HG02852 (cell line): ENCODE data around the gene MCOLN1.
"Not testable (repeated sequence)": the region's sequence is repeated elsewhere in the genome, so short reads cannot be mapped to it uniquely, and the experiment has no call there.

Experiments
- ATAC-seq: cut with Tn5 transposase; IDR thresholded peaks from one replicate; pipeline ENCODE4 v1.9.1; 2021; ENCODE audit warnings: mild to moderate bottlenecking, moderate library complexity; ENCODE audit not compliant: unreplicated experiment

MCOLN1 gene

GRCh38 chr19:7522923-7523667, 671 bp downstream of the MCOLN1 start:
- peak; percentile 12 for ATAC-seq

GRCh38 chr19:7524523-7524922, 2.1 kb downstream of the MCOLN1 start:
- no peak for ATAC-seq

- no peak for ATAC-seq
Observed at GRCh38 chr19:7524992-7525739, 2.7 kb downstream of the MCOLN1 start.

GRCh38 chr19:7526059-7526929, 3.9 kb downstream of the MCOLN1 start:
- no peak for ATAC-seq

GRCh38 chr19:7527516-7528191, 5.2 kb downstream of the MCOLN1 start:
- no peak for ATAC-seq

GRCh38 chr19:7528192-7528519, 5.7 kb downstream of the MCOLN1 start:
- ATAC-seq, result no peak

- no peak for ATAC-seq
Observed at GRCh38 chr19:7528522-7529245, 6.3 kb downstream of the MCOLN1 start.

- no peak for ATAC-seq
Observed at GRCh38 chr19:7529246-7529600, 6.8 kb downstream of the MCOLN1 start.

GRCh38 chr19:7529610-7530490, 7.4 kb downstream of the MCOLN1 start:
- ATAC-seq, result no peak

GRCh38 chr19:7533281-7533885, 11.0 kb downstream of the MCOLN1 start:
- ATAC-seq, result no peak

GRCh38 chr19:7533925-7534480, 11.6 kb downstream of the MCOLN1 start:
- ATAC-seq, result no peak

- ATAC-seq, result peak; percentile 8
Observed at GRCh38 chr19:7534531-7535046, 12.2 kb downstream of the MCOLN1 start.

GRCh38 chr19:7535047-7535997, 12.9 kb downstream of the MCOLN1 start, which contains the start of gene PNPLA6:
TSS of gene PNPLA6 (plus strand) at chr19:7535717. CDS start at chr19:7535789, 72 bp downstream.
- peak; percentile 62 for ATAC-seq

- ATAC-seq, result no peak
Observed at GRCh38 chr19:7535998-7536695, 13.7 kb downstream of the MCOLN1 start.

- ATAC-seq, result not testable (repeated sequence)
Observed at GRCh38 chr19:7538990-7539389, 16.6 kb downstream of the MCOLN1 start.

- ATAC-seq, result no peak
Observed at GRCh38 chr19:7539827-7540425, 17.5 kb downstream of the MCOLN1 start.
